ENCODE data around the gene PARD3. TPM values are rescaled to one million over a fixed set of nuclear protein-coding genes. Genes with fewer than 3 reads are reported as not detected.

The PARD3 gene
- total RNA-seq, 1 donor from 2014 or later: 22.9 TPM

GRCh38 chr10:34081948-34082347, 733.1 kb downstream of the PARD3 start:
- Mint-ChIP-seq H3K4me1 (ENCODE audit: low read depth, unreplicated experiment) (peaks cover 1% of the 10 kb centered on the region), H3K27ac (ENCODE audit: unreplicated experiment) (no peak overlapping the region), H3K4me3 (ENCODE audit: unreplicated experiment) (no peak overlapping the region), H3K36me3 (ENCODE audit: unreplicated experiment) (peaks cover 5% of the 10 kb centered on the region), H3K9me3 (ENCODE audit: unreplicated experiment) (no peaks in the 10 kb centered on the region), H3K27me3 (ENCODE audit: unreplicated experiment) (peaks cover 3% of the 10 kb centered on the region)
- TF ChIP-seq, protein P1, sequence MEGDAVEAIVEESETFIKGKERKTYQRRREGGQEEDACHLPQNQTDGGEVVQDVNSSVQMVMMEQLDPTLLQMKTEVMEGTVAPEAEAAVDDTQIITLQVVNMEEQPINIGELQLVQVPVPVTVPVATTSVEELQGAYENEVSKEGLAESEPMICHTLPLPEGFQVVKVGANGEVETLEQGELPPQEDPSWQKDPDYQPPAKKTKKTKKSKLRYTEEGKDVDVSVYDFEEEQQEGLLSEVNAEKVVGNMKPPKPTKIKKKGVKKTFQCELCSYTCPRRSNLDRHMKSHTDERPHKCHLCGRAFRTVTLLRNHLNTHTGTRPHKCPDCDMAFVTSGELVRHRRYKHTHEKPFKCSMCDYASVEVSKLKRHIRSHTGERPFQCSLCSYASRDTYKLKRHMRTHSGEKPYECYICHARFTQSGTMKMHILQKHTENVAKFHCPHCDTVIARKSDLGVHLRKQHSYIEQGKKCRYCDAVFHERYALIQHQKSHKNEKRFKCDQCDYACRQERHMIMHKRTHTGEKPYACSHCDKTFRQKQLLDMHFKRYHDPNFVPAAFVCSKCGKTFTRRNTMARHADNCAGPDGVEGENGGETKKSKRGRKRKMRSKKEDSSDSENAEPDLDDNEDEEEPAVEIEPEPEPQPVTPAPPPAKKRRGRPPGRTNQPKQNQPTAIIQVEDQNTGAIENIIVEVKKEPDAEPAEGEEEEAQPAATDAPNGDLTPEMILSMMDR (IDR thresholded peaks at IDR 0.05; ENCODE audit: partially characterized antibody, unreplicated experiment): no peak
- no peak for DNase-seq

DNA sequence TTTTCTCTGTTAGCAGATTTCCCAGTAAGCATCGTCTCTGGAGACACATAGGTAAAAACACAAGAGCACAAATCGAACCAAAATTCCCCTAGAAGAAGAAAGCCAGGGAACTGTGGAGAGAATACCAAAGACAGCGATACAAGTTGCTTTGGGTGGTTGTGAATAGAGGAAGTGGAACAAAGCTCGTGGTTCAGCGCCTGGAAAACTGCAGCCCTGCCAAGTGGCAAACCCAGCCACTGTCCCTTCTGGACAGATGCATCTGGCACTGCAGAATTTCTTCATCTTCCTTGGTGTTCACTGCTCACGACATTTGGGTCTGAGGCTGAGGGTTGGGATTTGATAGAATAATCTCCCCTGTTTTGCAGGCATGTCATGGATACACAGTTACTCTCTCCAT, 733.8 kb downstream of the PARD3 start:
- Mint-ChIP-seq H3K9me3 (ENCODE audit: unreplicated experiment) (no peaks in the 10 kb centered on the region), H3K27ac (ENCODE audit: unreplicated experiment) (no peak overlapping the region), H3K4me1 (ENCODE audit: low read depth, unreplicated experiment) (peaks cover 1% of the 10 kb centered on the region), H3K27me3 (ENCODE audit: unreplicated experiment) (peaks cover 3% of the 10 kb centered on the region), H3K36me3 (ENCODE audit: unreplicated experiment) (peaks cover 2% of the 10 kb centered on the region), H3K4me3 (ENCODE audit: unreplicated experiment) (no peak overlapping the region)
- TF ChIP-seq, protein P1 (IDR thresholded peaks at IDR 0.05; ENCODE audit: partially characterized antibody, unreplicated experiment): no peak
- DNase-seq: no peak

DNA sequence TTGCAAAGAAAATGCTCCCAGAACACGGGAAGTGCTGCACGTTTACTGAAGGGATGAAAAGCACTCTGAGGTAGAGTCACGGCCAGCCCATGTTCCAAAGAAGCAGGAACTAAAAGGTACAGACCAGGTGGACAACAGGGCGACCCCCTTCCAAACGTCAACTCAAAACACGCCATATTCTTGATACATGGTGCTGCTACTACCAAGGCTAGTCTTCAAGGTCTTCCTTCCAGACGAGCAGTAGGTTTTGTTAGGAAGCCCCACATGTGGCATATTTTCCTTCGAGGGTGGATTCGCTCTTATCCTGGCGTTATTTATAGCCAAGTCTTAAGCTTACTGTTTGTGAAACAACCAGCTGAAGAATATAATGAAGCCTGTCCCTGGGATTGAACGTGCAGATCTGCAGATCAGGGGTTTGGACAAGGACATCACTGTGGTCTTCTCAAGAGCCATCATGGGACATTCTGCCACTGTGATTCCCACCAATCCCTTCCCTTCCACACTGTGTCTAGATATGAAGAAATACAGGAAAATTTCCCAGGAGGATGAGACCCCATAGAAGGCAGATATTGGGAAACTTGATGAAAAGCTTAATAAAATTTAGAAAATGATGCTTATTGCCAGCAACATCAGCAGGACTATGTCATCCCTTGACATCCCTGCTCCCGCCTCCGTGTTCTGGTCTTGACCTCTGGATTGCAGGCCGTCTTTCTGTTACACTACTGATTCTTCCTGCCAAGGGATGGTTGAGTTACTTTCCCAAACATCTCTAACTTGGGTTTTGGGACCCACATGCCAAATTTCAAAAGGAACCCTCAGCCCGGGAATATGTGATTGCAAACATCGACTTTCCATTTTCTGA, 734.4 kb downstream of the PARD3 start:
- no peaks in the 10 kb centered on the region for H3K36me3 Mint-ChIP-seq (ENCODE audit: unreplicated experiment)
- H3K27ac Mint-ChIP-seq (ENCODE audit: unreplicated experiment): no peak overlapping the region
- H3K9me3 Mint-ChIP-seq (ENCODE audit: unreplicated experiment): no peaks in the 10 kb centered on the region
- H3K27me3 Mint-ChIP-seq (ENCODE audit: unreplicated experiment): peaks cover 2% of the 10 kb centered on the region
- TF ChIP-seq, protein P1 (IDR thresholded peaks at IDR 0.05; ENCODE audit: partially characterized antibody, unreplicated experiment): no peak
- no peak overlapping the region for H3K4me3 Mint-ChIP-seq (ENCODE audit: unreplicated experiment)
- no peak for DNase-seq
- peaks cover 1% of the 10 kb centered on the region for H3K4me1 Mint-ChIP-seq (ENCODE audit: low read depth, unreplicated experiment)

- no peaks in the 10 kb centered on the region for H3K36me3 Mint-ChIP-seq (ENCODE audit: unreplicated experiment)
- no peak for DNase-seq
- no peak overlapping the region for H3K27ac Mint-ChIP-seq (ENCODE audit: unreplicated experiment)
- peaks cover 1% of the 10 kb centered on the region for H3K4me1 Mint-ChIP-seq (ENCODE audit: low read depth, unreplicated experiment)
- no peaks in the 10 kb centered on the region for H3K9me3 Mint-ChIP-seq (ENCODE audit: unreplicated experiment)
- no peaks in the 10 kb centered on the region for H3K27me3 Mint-ChIP-seq (ENCODE audit: unreplicated experiment)
- TF ChIP-seq, protein P1 (IDR thresholded peaks at IDR 0.05; ENCODE audit: partially characterized antibody, unreplicated experiment): no peak
- no peak overlapping the region for H3K4me3 Mint-ChIP-seq (ENCODE audit: unreplicated experiment)
Measured at GRCh38 chr10:34079702-34080484, 735.2 kb downstream of the PARD3 start.
